K562 (cell line): Measurements from ENCODE around the gene DCAF6. TPM values are rescaled to one million over a fixed set of nuclear protein-coding genes. Genes with fewer than 3 reads are reported as not detected.

Experiments used
- BRD9 ChIP-seq: fragments of 450-650 bp; IDR thresholded peaks from 2 replicates; pipeline ENCODE4 v1.6.1; 2018; ENCODE audit warnings: low read depth; ENCODE audit not compliant: partially characterized antibody
- CTBP1 ChIP-seq: fragments of 450-650 bp; IDR thresholded peaks from 2 replicates; pipeline ENCODE4 v1.6.1; 2016; ENCODE audit warnings: borderline replicate concordance
- DMBX1 ChIP-seq: fragments of 250-450 bp; sonication (Bioruptor Pico); IDR thresholded peaks from 2 replicates; pipeline ENCODE4 v1.8.0; 2022; ENCODE audit warnings: inconsistent platforms, mild to moderate bottlenecking, moderate library complexity, borderline replicate concordance
- FIP1L1 ChIP-seq: fragments of 200-400 bp; formaldehyde crosslinking; IDR thresholded peaks from 2 replicates; pipeline ENCODE4 v1.6.1; 2018; ENCODE audit warnings: mild to moderate bottlenecking, low read depth, low read length; ENCODE audit not compliant: poor library complexity, severe bottlenecking
- GTF2A2 ChIP-seq: IDR thresholded peaks from 2 replicates; pipeline ENCODE4 v1.6.1; 2016; ENCODE audit warnings: mild to moderate bottlenecking, missing genetic modification characterization, missing compliant biosample characterization
- JUN ChIP-seq, 2 experiments: sonication (generic) in 1 of 2; formaldehyde crosslinking in 1 of 2; IDR thresholded peaks; 2 replicates each; pipeline versions ENCODE4 v1.6.1 to v1.8.0; 2012 to 2022; ENCODE audit warnings: borderline replicate concordance in 2 of 2, mild to moderate bottlenecking in 2 of 2, improper control_type of control experiment in 1 of 2, low read depth in 1 of 2, low read length in 1 of 2, missing genetic modification reagents in 1 of 2
- KAT8 ChIP-seq: fragments of 450-650 bp; IDR thresholded peaks from 2 replicates; pipeline ENCODE4 v1.6.1; 2016; ENCODE audit warnings: low read depth, mild to moderate bottlenecking
- L3MBTL2 ChIP-seq: fragments of 450-650 bp; IDR thresholded peaks from 2 replicates; pipeline ENCODE4 v1.6.1; 2016; ENCODE audit warnings: mild to moderate bottlenecking, moderate library complexity
- MYBL2 ChIP-seq, 2 experiments: fragments of 450-650 bp in 1 of 2; sonication (generic) in 1 of 2; formaldehyde crosslinking in 1 of 2; IDR thresholded peaks; 2 replicates each; pipeline versions ENCODE4 v1.6.1 to v1.8.1; 2017 to 2022; ENCODE audit warnings: borderline replicate concordance in 1 of 2, inconsistent platforms in 1 of 2, low read depth in 1 of 2, mild to moderate bottlenecking in 1 of 2, missing genetic modification reagents in 1 of 2, moderate library complexity in 1 of 2
- MYC ChIP-seq, 2 experiments: fragments of 250-450 bp in 1 of 2; sonication (Bioruptor Pico) in 1 of 2; IDR thresholded peaks; 2 replicates each; pipeline versions ENCODE4 v1.5.1 to v1.6.1; 2012 to 2021; ENCODE audit warnings: low read depth in 2 of 2, borderline replicate concordance in 1 of 2, improper control_type of control experiment in 1 of 2, low read length in 1 of 2, mild to moderate bottlenecking in 1 of 2, moderate library complexity in 1 of 2
- RUNX1 ChIP-seq: sonication (generic); IDR thresholded peaks from 2 replicates; pipeline ENCODE4 v1.6.1; 2016; ENCODE audit warnings: antibody characterized with exemption, low read depth
- SMAD4 ChIP-seq: fragments of 250-450 bp; sonication (Bioruptor Pico); conservative IDR thresholded peaks from 2 replicates; pipeline ENCODE4 v1.8.0; 2021; ENCODE audit warnings: inconsistent platforms, mild to moderate bottlenecking, moderate library complexity
- SP1 ChIP-seq: sonication (generic); formaldehyde crosslinking; IDR thresholded peaks from 2 replicates; pipeline ENCODE4 v1.8.1; 2022; ENCODE audit warnings: mild to moderate bottlenecking, missing genetic modification reagents
- STAT5B ChIP-seq: fragments of 250-450 bp; sonication (Bioruptor Pico); IDR thresholded peaks from 2 replicates; pipeline ENCODE4 v1.8.0; 2021; ENCODE audit warnings: mild to moderate bottlenecking, inconsistent platforms
- TGIF2 ChIP-seq: sonication (generic); formaldehyde crosslinking; IDR thresholded peaks from 2 replicates; pipeline ENCODE4 v1.8.1; 2022; ENCODE audit warnings: mild to moderate bottlenecking, missing genetic modification reagents, moderate library complexity
- ZNF561 ChIP-seq: fragments of 450-650 bp; formaldehyde crosslinking; conservative IDR thresholded peaks from 2 replicates; pipeline ENCODE4 v1.4.0; 2020; ENCODE audit warnings: mild to moderate bottlenecking, moderate library complexity
- ZNF583 ChIP-seq: fragments of 250-450 bp; sonication (Bioruptor Pico); IDR thresholded peaks from 2 replicates; pipeline ENCODE4 v1.4.0; 2020
- ZNF780A ChIP-seq: fragments of 250-450 bp; sonication (Bioruptor Pico); IDR thresholded peaks from 2 replicates; pipeline ENCODE4 v1.5.0; 2021; ENCODE audit warnings: mild to moderate bottlenecking
- polyA plus RNA-seq, 8 experiments: library from polyadenylated mRNA; depleted of rRNA in 4 of 8; stranded (reverse) in 5 of 8; unstranded in 3 of 8; fragments of >200 nt; fragmentation: Nextera tagmentation in 2 of 8; fragmentation: Illumina TruSeq in 1 of 8; extraction: Ambion mirVana in 2 of 8; extraction: Trizol in 1 of 8; gene quantifications; 2 replicates each; pipeline versions ENCODE4 v1.2.1 to v1.2.3, GENCODE V29; 2011 to 2014; ENCODE audit warnings: inconsistent platforms in 1 of 8, missing spikeins in 1 of 8
- total RNA-seq, 7 experiments: library from RNA; depleted of rRNA in 6 of 7; stranded (reverse); fragments of >200 nt in 6 of 7; fragmentation: Illumina TruSeq in 2 of 7; extraction: Trizol in 2 of 7; gene quantifications; 2 replicates each; pipeline versions ENCODE4 v1.2.1 to v1.2.3, GENCODE V29; 2011 to 2021; ENCODE audit warnings: low replicate concordance in 1 of 7
- TF ChIP-seq, protein P1 (sequence below): sonication (generic); formaldehyde crosslinking; IDR thresholded peaks from 2 replicates; pipeline ENCODE4 v1.5.0; 2020; ENCODE audit warnings: missing genetic modification reagents
- TF ChIP-seq, protein P2 (sequence below): IDR thresholded peaks from 2 replicates; pipeline ENCODE4 v1.6.1; 2011; ENCODE audit not compliant: insufficient read length; ENCODE audit errors: extremely low read depth
- TF ChIP-seq, protein P3 (sequence below): fragments of 450-650 bp; formaldehyde crosslinking; IDR thresholded peaks from 2 replicates; pipeline ENCODE4 v1.4.0; 2022; ENCODE audit warnings: mild to moderate bottlenecking, moderate library complexity

The DCAF6 gene
- total and polyA plus RNA-seq, 9 of the 15 experiments (the other 6 are each of a cell fraction or from before 2014, with no cell fraction given): 19.1 to 102 (median 46.3) TPM

DNA sequence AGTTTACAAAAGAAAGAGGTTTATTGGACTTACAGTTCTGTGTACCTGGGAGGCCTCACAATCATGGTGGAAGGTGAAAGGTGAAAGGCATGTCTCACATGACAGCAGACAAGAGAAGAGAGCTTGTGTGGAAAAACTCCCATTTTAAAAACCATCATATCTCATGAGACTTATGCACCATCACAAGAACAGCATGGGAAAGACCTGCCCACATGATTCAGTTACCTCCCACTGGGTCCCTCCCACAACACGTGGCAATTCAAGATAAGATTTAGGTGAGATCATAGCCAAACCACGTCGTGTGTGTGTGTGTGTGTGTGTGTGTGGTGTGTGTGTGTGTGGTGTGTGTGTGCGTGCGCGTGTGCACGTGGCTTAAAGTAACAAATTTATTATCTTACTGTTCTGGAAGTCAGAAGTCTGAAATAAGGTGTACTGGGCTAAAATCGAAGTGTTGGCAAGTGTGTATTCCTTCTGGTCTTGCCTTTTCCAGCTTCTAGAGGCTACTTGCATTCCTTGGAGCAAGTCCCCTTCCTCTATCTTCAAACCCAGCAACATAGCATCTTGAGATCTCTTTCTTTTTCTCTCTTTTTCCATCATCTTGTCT is 48.5 kb downstream of the DCAF6 start (continued):
- no peak; the same call in 1 of the 2 replicates for TF ChIP-seq RUNX1
- TF ChIP-seq GTF2A2: no peak
- TF ChIP-seq, protein P1, sequence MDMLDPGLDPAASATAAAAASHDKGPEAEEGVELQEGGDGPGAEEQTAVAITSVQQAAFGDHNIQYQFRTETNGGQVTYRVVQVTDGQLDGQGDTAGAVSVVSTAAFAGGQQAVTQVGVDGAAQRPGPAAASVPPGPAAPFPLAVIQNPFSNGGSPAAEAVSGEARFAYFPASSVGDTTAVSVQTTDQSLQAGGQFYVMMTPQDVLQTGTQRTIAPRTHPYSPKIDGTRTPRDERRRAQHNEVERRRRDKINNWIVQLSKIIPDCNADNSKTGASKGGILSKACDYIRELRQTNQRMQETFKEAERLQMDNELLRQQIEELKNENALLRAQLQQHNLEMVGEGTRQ (CRISPR knock-in tag): peak; percentile 79
- peak; percentile 100 for TF ChIP-seq SP1 (CRISPR knock-in tag)
- TF ChIP-seq KAT8: no peak
- peak; percentile 93 for TF ChIP-seq L3MBTL2
- TF ChIP-seq ZNF583 (CRISPR knock-in tag): no peak; the same call in 1 of the 2 replicates
- TF ChIP-seq MYC (IDR thresholded peaks at IDR 0.05; ENCODE audit: low read depth, low read length): peak; percentile 99
- TF ChIP-seq MYC (CRISPR knock-in tag; IDR thresholded peaks at IDR 0.05; ENCODE audit: borderline replicate concordance, low read depth): 0 out of 2 replicates have a peak, but pooled peaks have one; percentile 85
- TF ChIP-seq, protein P2, sequence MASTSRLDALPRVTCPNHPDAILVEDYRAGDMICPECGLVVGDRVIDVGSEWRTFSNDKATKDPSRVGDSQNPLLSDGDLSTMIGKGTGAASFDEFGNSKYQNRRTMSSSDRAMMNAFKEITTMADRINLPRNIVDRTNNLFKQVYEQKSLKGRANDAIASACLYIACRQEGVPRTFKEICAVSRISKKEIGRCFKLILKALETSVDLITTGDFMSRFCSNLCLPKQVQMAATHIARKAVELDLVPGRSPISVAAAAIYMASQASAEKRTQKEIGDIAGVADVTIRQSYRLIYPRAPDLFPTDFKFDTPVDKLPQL: no peak
- no peak for TF ChIP-seq STAT5B (CRISPR knock-in tag)
- TF ChIP-seq CTBP1: peak; percentile 87
- TF ChIP-seq MYBL2 (IDR thresholded peaks at IDR 0.05; ENCODE audit: low read depth): peak; percentile 52; the same call in 1 of the 2 replicates
- no peak for TF ChIP-seq MYBL2 (CRISPR knock-in tag; IDR thresholded peaks at IDR 0.05; ENCODE audit: borderline replicate concordance)
- TF ChIP-seq DMBX1 (CRISPR knock-in tag): peak; percentile 67; the same call in 1 of the 2 replicates
- TF ChIP-seq FIP1L1: no peak
- TF ChIP-seq BRD9: peak; percentile 79
- no peak for TF ChIP-seq TGIF2 (CRISPR knock-in tag)
- peak; percentile 99 for TF ChIP-seq JUN (IDR thresholded peaks at IDR 0.05; ENCODE audit: borderline replicate concordance, low read depth, low read length)
- TF ChIP-seq JUN (CRISPR knock-in tag; IDR thresholded peaks at IDR 0.05; ENCODE audit: borderline replicate concordance): peak; percentile 100
- TF ChIP-seq, protein P3, sequence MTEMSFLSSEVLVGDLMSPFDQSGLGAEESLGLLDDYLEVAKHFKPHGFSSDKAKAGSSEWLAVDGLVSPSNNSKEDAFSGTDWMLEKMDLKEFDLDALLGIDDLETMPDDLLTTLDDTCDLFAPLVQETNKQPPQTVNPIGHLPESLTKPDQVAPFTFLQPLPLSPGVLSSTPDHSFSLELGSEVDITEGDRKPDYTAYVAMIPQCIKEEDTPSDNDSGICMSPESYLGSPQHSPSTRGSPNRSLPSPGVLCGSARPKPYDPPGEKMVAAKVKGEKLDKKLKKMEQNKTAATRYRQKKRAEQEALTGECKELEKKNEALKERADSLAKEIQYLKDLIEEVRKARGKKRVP (CRISPR knock-in tag): no peak
- TF ChIP-seq SMAD4 (CRISPR knock-in tag): peak; percentile 85; the same call in 1 of the 2 replicates
- no peak for TF ChIP-seq ZNF561 (CRISPR knock-in tag)
- no peak for TF ChIP-seq ZNF780A (CRISPR knock-in tag)
